Metanephros (tissue), 1 donor: ENCODE measurements around the gene APOBEC3B. TPM values are rescaled to one million over a fixed set of nuclear protein-coding genes. Genes with fewer than 3 reads are reported as not detected.

Experiments
- total RNA-seq: library from RNA; depleted of rRNA; stranded (reverse); fragments of >200 nt; gene quantifications from one replicate; pipeline ENCODE4 v1.2.3, GENCODE V29; 2014

APOBEC3B gene
- 2.6 TPM for total RNA-seq

GRCh38 chr22:38981992-38982927, at the start of gene APOBEC3B:
APOBEC3B (plus strand) TSS chr22:38982347; CDS start chr22:38982454, 107 bp downstream.

GRCh38 chr22:38957046-38957770, 24.9 kb upstream of the APOBEC3B start, which contains the start of gene APOBEC3A:
APOBEC3A (plus strand) TSS chr22:38957609; CDS start chr22:38957692, 83 bp downstream.

GRCh38 chr22:39013942-39014722, 32.0 kb downstream of the APOBEC3B start, which contains the start of gene APOBEC3C:
APOBEC3C (plus strand) TSS chr22:39014257; CDS start chr22:39014363, 106 bp downstream.

GRCh38 chr22:39040538-39041296, 58.6 kb downstream of the APOBEC3B start, which contains the start of gene APOBEC3F:
APOBEC3F (plus strand) TSS chr22:39040864; CDS start chr22:39040961, 97 bp downstream.

Other genes starting within 250 kb of the APOBEC3B start
- 101 TPM for gene SUN2, start 226.3 kb upstream of the APOBEC3B start, total RNA-seq
- gene DNAL4, start 188.2 kb upstream of the APOBEC3B start, total RNA-seq, result 25.4 TPM
- 6.9 TPM for gene NPTXR, start 138.3 kb upstream of the APOBEC3B start, total RNA-seq
- 33.5 TPM for gene CBX6, start 110.1 kb upstream of the APOBEC3B start, total RNA-seq
- 2.5 TPM for gene APOBEC3A, start 24.7 kb upstream of the APOBEC3B start, total RNA-seq
- gene APOBEC3C, start 31.9 kb downstream of the APOBEC3B start, total RNA-seq, result 4.4 TPM
- 1.1 TPM for gene APOBEC3D, start 38.8 kb downstream of the APOBEC3B start, total RNA-seq
- 7.5 TPM for gene APOBEC3F, start 58.5 kb downstream of the APOBEC3B start, total RNA-seq
- 12.0 TPM for gene APOBEC3G, start 94.9 kb downstream of the APOBEC3B start, total RNA-seq
- gene APOBEC3H, start 114.9 kb downstream of the APOBEC3B start, total RNA-seq, result 0.18 TPM
- gene CBX7, start 170.3 kb downstream of the APOBEC3B start, total RNA-seq, result 14.7 TPM